HG02938 (cell line): Measurements from ENCODE around the gene IRF2BP2.

ENCODE experiments used
- ATAC-seq: cut with Tn5 transposase; IDR thresholded peaks from one replicate; pipeline ENCODE4 v1.9.1; 2021; ENCODE audit warnings: mild to moderate bottlenecking, moderate library complexity; ENCODE audit not compliant: unreplicated experiment

Gene IRF2BP2

GRCh38 chr1:234559902-234560676 lies 49.9 kb downstream of the IRF2BP2 start:
- no peak for ATAC-seq

DNA sequence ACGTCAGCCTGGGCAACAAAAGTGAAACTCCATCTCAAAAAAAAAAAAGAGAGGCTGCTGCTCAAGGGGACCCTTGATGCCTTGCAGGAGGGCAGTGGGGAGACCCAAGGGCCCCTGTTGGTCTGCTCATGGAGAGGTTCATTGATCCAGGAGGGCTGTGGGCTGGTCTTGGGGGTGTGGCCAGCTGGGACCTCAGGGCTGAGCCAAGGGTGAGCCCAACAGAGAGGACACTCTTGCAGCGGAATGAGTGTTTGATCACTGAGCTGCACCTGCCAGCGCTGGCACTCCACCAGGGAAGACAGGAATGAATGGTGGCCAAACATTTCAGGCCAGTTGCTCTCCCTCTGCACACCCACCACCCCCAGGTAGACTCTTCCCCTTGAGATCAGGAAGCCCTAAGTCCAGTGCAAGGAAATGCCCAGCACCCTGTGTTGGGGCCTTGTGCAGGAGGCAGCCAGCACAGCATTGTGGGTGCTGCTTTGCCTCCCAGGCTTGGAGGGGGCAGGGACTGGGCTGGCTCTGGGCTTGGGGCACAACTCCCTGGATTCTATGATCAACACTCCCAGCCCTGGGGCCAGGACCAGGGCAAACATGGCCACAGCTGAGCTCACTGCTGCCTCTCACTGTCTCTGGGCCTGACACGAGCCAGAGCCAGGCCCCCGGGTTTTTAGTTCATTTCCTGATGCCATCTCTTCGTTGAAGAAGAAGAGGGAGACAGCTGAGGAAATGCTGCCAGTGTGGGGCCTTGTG lies 50.7 kb downstream of the IRF2BP2 start:
- ATAC-seq: no peak

- no peak for ATAC-seq
Measured at GRCh38 chr1:234558330-234558836, 51.6 kb downstream of the IRF2BP2 start.

DNA sequence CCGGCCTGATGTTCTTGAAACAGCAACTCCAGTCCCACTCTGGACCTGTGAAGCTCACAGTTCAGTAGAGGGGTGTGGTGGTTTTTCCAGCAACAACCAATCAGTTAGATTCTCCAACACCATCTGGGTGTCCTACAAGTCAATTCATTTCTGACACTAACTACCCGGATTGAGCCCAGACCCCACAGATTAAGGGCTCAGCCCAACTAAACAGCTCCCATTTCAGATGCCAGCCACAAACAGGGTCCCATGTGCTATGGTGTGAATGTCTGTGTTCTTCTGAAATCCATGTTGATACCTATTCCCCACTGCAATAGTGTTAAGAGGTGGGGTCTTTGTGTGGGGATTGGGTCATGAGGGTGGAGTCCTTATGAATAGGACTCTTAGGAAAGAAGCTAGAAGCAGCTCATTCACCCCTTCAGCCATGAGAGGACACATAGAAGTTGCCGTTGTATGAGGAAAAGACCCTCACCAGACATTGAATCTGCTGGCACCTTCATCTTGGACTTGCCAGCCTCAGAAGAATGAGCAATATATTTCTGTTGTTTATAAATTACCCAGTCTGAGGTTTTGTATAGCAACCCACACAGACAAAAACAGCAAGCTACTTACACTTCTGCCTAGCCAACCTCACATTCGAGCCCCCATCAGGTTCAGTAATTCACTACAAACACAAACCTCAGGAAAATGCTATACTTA lies 53.6 kb downstream of the IRF2BP2 start:
- ATAC-seq: no peak

GRCh38 chr1:234555390-234556024 lies 54.5 kb downstream of the IRF2BP2 start:
- ATAC-seq: no peak

DNA sequence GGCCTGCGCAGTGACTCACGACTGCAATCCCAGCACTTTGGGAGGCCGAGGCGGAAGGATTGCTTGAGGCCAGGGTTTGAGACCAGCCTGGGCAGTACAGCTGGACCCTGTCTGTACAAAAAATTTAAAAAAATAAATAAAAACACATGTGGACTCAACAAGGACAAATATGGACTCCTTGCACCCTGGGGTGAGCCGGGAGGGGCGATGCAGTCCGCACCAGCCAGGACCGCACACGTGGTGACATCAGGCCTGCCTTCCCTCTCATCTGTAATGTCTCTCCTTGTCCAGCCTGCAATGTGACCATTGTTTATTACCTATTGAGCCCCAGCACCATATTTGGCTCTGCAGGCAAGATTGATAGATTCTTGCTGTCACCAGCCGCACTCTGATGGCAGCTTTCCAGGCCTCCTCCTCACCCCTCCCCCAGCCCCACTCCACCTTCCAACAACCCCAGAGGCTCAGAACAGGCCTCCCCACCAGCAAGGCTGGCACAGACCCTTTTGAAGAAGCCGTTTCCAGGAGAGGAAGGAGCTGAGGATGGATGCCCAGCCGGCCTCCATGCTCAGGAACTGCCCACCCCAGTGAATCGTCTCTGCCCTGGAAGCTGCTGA lies 55.2 kb downstream of the IRF2BP2 start:
- no peak for ATAC-seq
